GM12892 (cell line): Measurements from ENCODE around the gene ADARB2.

Experiments
- POLR2A ChIP-seq: IDR thresholded peaks from 2 replicates; pipeline ENCODE4 v1.6.1; 2011; ENCODE audit warnings: low read depth, low read length, control low read depth
- POLR2AphosphoS5 ChIP-seq: IDR thresholded peaks from 2 replicates; pipeline ENCODE4 v1.6.1; 2011; ENCODE audit warnings: low read depth, low read length, control low read depth
- TAF1 ChIP-seq: IDR thresholded peaks from 2 replicates; pipeline ENCODE4 v1.6.1; 2011; ENCODE audit warnings: low read depth, mild to moderate bottlenecking, control low read depth, low read length, borderline replicate concordance

- no peak for TF ChIP-seq POLR2A
- TF ChIP-seq POLR2AphosphoS5: no peak
- no peak for TF ChIP-seq TAF1
These were observed 494.4 kb downstream of the ADARB2 start for GRCh38 chr10:1242975-1243374.
